B cell (primary cell): ENCODE data around the gene SLC35B2. TPM values are rescaled to one million over a fixed set of nuclear protein-coding genes. Genes with fewer than 3 reads are reported as not detected.
A peak's percentile ranks its signal among the peaks of the same experiment; 100 is the strongest.

Source experiments
- ATAC-seq: fragments of 200-7000 bp; cut with Tn5 transposase; one replicate; pipeline ENCODE4 v1.10.0; 2021; ENCODE audit warnings: low read depth, mild to moderate bottlenecking, moderate number of reproducible peaks, moderate library complexity
- CTCF ChIA-PET: fragments of 350-600 bp; sonication (Branson Sonifier 250); formaldehyde crosslinking; loops from one replicate; lab custom pipeline; 2021; ENCODE audit warnings: antibody characterized with exemption, inconsistent platforms; lab: Charles Lee
- POLR2A ChIA-PET: fragments of 350-600 bp; sonication (Branson Sonifier 250); formaldehyde crosslinking; loops from one replicate; lab custom pipeline; 2021; ENCODE audit warnings: antibody characterized with exemption; lab: Charles Lee
- DNase-seq: peaks from one replicate; pipeline ENCODE4 v3.0.0; 2013
- H2AFZ ChIP-seq: 2 replicates; pipeline ENCODE4 v1.6.1; 2012; ENCODE audit warnings: mild to moderate bottlenecking, low read depth, low read length; ENCODE audit not compliant: insufficient read depth, poor library complexity, severe bottlenecking
- H3K27ac ChIP-seq, 2 donors: 1 replicate in 1 of 2; 2 replicates in 1 of 2; pipeline ENCODE4 v1.5.1; 2012 to 2013; ENCODE audit warnings: low read length in 2 of 2, mild to moderate bottlenecking in 2 of 2, moderate library complexity in 1 of 2
- H3K27me3 ChIP-seq, 4 experiments: fragments of 200-600 bp in 1 of 4; sonication (generic) in 1 of 4; replicated peaks in 1 of 4; 1 replicate in 2 of 4; 2 replicates in 2 of 4; pipeline versions ENCODE4 v1.6.1 to v1.7.0; 2013 to 2016; ENCODE audit warnings: low read length in 3 of 4, mild to moderate bottlenecking in 2 of 4, mixed read lengths in 1 of 4, moderate library complexity in 1 of 4; ENCODE audit not compliant: insufficient read depth in 4 of 4, control insufficient read depth in 3 of 4; ENCODE audit errors: control extremely low read depth in 1 of 4
- H3K36me3 ChIP-seq, 2 experiments: replicated peaks in 1 of 2; 1 replicate in 1 of 2; 2 replicates in 1 of 2; pipeline versions ENCODE4 v1.6.1 to v1.7.1; 2013; ENCODE audit warnings: low read length in 1 of 2; ENCODE audit not compliant: insufficient read depth in 2 of 2, control insufficient read depth in 1 of 2; ENCODE audit errors: control extremely low read depth in 1 of 2, extremely low read depth in 1 of 2
- H3K4me1 ChIP-seq, 2 donors: fragments of 200-600 bp in 1 of 2; sonication (generic) in 1 of 2; 1 replicate in 1 of 2; 2 replicates in 1 of 2; pipeline versions ENCODE4 v1.5.1 to v1.6.1; 2013 to 2017; ENCODE audit warnings: low read length in 2 of 2; ENCODE audit not compliant: control insufficient read depth in 2 of 2, insufficient read depth in 2 of 2
- H3K4me2 ChIP-seq: replicated peaks from 2 replicates; pipeline ENCODE3; 2012; ENCODE audit warnings: mild to moderate bottlenecking, low read depth, low read length; ENCODE audit not compliant: poor library complexity, severe bottlenecking
- H3K4me3 ChIP-seq, 5 experiments: fragments of 200-600 bp in 1 of 5; sonication (generic) in 1 of 5; 1 replicate in 3 of 5; 2 replicates in 2 of 5; pipeline versions ENCODE4 v1.5.1 to v1.7.0; 2011 to 2016; ENCODE audit warnings: low read length in 4 of 5, mild to moderate bottlenecking in 4 of 5, low read depth in 2 of 5, control low read depth in 1 of 5, moderate library complexity in 1 of 5; ENCODE audit not compliant: insufficient read depth in 1 of 5; ENCODE audit errors: control extremely low read depth in 1 of 5, extremely low read depth in 1 of 5
- H3K79me2 ChIP-seq: fragments of 200-600 bp; sonication (generic); one replicate; pipeline ENCODE4 v1.6.0; 2016; ENCODE audit warnings: low read length; ENCODE audit not compliant: control insufficient read depth, insufficient read depth
- H3K9ac ChIP-seq: fragments of 200-600 bp; sonication (generic); 2 replicates; pipeline ENCODE4 v1.6.1; 2017; ENCODE audit warnings: mild to moderate bottlenecking, low read length, moderate library complexity
- H3K9me3 ChIP-seq, 3 donors: one replicate each; pipeline versions ENCODE4 v1.6.1 to v1.7.1; 2013; ENCODE audit warnings: low read length in 2 of 3; ENCODE audit not compliant: control insufficient read depth in 2 of 3, insufficient read depth in 1 of 3; ENCODE audit errors: control extremely low read depth in 1 of 3
- H4K20me1 ChIP-seq: 2 replicates; pipeline ENCODE4 v1.6.0; 2012; ENCODE audit warnings: mild to moderate bottlenecking, low read length; ENCODE audit not compliant: insufficient read depth, control insufficient read depth, poor library complexity, severe bottlenecking
- H3K27ac Mint-ChIP-seq: one replicate; pipeline ENCODE4 v1.8.0; 2021; ENCODE audit warnings: mixed read lengths
- H3K27me3 Mint-ChIP-seq: one replicate; pipeline ENCODE4 v1.8.0; 2021; ENCODE audit warnings: mixed read lengths
- H3K4me1 Mint-ChIP-seq: one replicate; pipeline ENCODE4 v1.8.0; 2021; ENCODE audit warnings: mixed read lengths
- H3K4me3 Mint-ChIP-seq: one replicate; pipeline ENCODE4 v1.8.0; 2021; ENCODE audit warnings: mixed read lengths
- H3K9me3 Mint-ChIP-seq: one replicate; pipeline ENCODE4 v1.8.0; 2022; ENCODE audit warnings: mixed read lengths; ENCODE audit not compliant: insufficient read depth
- EZH2 ChIP-seq: IDR thresholded peaks from 2 replicates; pipeline ENCODE4 v1.6.1; 2012; ENCODE audit warnings: borderline replicate concordance, low read depth, mild to moderate bottlenecking, moderate library complexity, low read length; ENCODE audit not compliant: insufficient read depth, poor library complexity, severe bottlenecking
- WGBS: methylation state at CpG from one replicate; pipeline ENCODE4 v1.1.5; 2013; ENCODE audit warnings: missing lambda C conversion rate; ENCODE audit not compliant: insufficient coverage; 5-methylcytosine and 5-hydroxymethylcytosine counted together
- intact Hi-C: fragments of 100-400 bp; cut with micrococcal nuclease; formaldehyde crosslinking; loops from one replicate; pipeline ENCODE4 v1.10.0; 2022
- polyA plus RNA-seq: library from polyadenylated mRNA; depleted of rRNA; stranded (reverse); fragments of >200 nt; gene quantifications from 2 replicates; pipeline ENCODE4 v1.2.3, GENCODE V29; 2012
- total RNA-seq, 2 donors: library from RNA; stranded (reverse); fragments of 120-200 nt in 1 of 2; gene quantifications; 1 replicate in 1 of 2; 2 replicates in 1 of 2; pipeline versions ENCODE4 v1.2.3 to v1.2.4, GENCODE V29; 2013 to 2022
- TF ChIP-seq, protein P1 (sequence below): fragments of 200-600 bp; IDR thresholded peaks from one replicate; pipeline ENCODE4 v1.8.0; 2022; ENCODE audit warnings: antibody characterized with exemption, mild to moderate bottlenecking

SLC35B2 gene
- total and polyA plus RNA-seq, 2 donors (not counting 1 experiment from before 2014, with no cell fraction given) = 30.0 to 35.2 TPM

DNA sequence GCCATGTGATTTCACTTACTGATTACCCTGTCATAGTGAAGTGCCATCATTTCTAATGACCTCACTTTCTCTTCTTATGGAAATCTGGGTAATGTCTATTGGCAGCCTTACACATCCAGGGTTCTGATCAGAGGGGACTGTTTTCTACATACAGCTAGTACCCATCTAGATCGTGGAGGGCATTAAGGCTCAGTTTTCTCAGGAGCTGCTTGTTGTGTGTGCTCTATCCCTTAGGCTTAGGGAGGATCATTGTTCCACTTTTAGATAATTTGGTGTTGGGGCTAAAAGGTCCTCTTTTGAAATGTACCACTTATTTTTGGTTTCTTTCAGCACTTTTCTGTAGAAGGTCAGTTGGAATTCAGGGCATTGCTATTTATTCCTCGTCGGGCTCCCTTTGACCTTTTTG, 6.6 kb downstream of the SLC35B2 start:
- no peak for ATAC-seq
- H4K20me1 ChIP-seq = peaks cover 79% of the 10 kb centered on the region
- ChIA-PET POLR2A (interaction anchor here (1.5 to 2.2 kb wide), 2 partner anchors 12 to 13 kb away, joined by 5 to 10 read pairs; no protein-coding TSS in a partner anchor), CTCF (interaction anchor here (1.1 to 2.0 kb wide), 3 partner anchors 17 to 62 kb away, joined by 3 to 11 read pairs (median 3); partner anchors contain the start of gene AARS2)
- H3K4me2 ChIP-seq = no peak overlapping the region
- no peak overlapping the region for H2AFZ ChIP-seq
- H3K27ac ChIP-seq = no peak overlapping the region
- intact Hi-C loops = no loop called here
- Mint-ChIP-seq H3K4me3 (no peak overlapping the region), H3K27me3 (no peaks in the 10 kb centered on the region), H3K27ac (peak overlapping the region; percentile 32), H3K9me3 (no peaks in the 10 kb centered on the region), H3K4me1 (peaks cover 70% of the 10 kb centered on the region)
- H3K4me3 ChIP-seq = no peak overlapping the region
- peaks cover 9 to 77% of the 10 kb centered on the region in 2 experiments for H3K36me3 ChIP-seq
- H3K27me3 ChIP-seq = no peaks in the 10 kb centered on the region
- no peak overlapping the region for H3K9ac ChIP-seq
- WGBS = no CpG with 5 or more reads among the region's 3 CpGs
- H3K4me1 ChIP-seq = peaks cover 11 to 47% of the 10 kb centered on the region in 2 donors
- no peaks in the 10 kb centered on the region for H3K9me3 ChIP-seq
- peaks cover 40% of the 10 kb centered on the region for H3K79me2 ChIP-seq
- DNase-seq = no peak
- TF ChIP-seq EZH2 = no peak
- TF ChIP-seq, protein P1, sequence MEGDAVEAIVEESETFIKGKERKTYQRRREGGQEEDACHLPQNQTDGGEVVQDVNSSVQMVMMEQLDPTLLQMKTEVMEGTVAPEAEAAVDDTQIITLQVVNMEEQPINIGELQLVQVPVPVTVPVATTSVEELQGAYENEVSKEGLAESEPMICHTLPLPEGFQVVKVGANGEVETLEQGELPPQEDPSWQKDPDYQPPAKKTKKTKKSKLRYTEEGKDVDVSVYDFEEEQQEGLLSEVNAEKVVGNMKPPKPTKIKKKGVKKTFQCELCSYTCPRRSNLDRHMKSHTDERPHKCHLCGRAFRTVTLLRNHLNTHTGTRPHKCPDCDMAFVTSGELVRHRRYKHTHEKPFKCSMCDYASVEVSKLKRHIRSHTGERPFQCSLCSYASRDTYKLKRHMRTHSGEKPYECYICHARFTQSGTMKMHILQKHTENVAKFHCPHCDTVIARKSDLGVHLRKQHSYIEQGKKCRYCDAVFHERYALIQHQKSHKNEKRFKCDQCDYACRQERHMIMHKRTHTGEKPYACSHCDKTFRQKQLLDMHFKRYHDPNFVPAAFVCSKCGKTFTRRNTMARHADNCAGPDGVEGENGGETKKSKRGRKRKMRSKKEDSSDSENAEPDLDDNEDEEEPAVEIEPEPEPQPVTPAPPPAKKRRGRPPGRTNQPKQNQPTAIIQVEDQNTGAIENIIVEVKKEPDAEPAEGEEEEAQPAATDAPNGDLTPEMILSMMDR = no peak

DNA sequence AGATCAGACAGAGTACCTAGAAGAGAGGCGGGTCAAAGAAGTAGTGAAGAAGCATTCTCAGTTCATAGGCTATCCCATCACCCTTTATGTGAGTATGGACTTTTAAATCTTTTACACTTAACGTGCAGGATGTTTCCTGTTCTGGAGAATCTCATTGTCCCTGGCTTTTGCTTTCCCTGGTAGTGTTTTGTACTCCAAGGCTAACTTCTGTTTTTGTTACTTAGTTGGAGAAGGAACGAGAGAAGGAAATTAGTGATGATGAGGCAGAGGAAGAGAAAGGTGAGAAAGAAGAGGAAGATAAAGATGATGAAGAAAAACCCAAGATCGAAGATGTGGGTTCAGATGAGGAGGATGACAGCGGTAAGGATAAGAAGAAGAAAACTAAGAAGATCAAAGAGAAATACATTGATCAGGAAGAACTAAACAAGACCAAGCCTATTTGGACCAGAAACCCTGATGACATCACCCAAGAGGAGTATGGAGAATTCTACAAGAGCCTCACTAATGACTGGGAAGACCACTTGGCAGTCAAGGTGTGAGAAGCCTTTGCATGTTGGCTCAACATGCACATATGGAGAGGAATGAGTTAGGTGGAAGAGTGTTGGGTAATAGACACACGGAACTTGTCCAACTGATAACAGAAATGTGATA, 7.1 kb downstream of the SLC35B2 start:
- CTCF ChIA-PET = interaction anchor here (1.4 kb wide), 1 partner anchor 29 kb away, joined by 3 read pairs; no protein-coding TSS in a partner anchor
- Mint-ChIP-seq H3K4me1 (peaks cover 70% of the 10 kb centered on the region), H3K9me3 (no peaks in the 10 kb centered on the region), H3K4me3 (peak overlapping the region; percentile 5), H3K27me3 (no peaks in the 10 kb centered on the region), H3K27ac (peak overlapping the region; percentile 54)
- H3K4me3 ChIP-seq = no peak overlapping the region
- ATAC-seq (no peak), DNase-seq (no peak)
- H2AFZ ChIP-seq = no peak overlapping the region
- no peaks in the 10 kb centered on the region for H3K27me3 ChIP-seq
- H3K27ac ChIP-seq = no peak overlapping the region
- H3K4me2 ChIP-seq = no peak overlapping the region
- peaks cover 9 to 72% of the 10 kb centered on the region in 2 experiments for H3K36me3 ChIP-seq
- H3K9ac ChIP-seq = no peak overlapping the region
- peaks cover 12 to 45% of the 10 kb centered on the region in 2 donors for H3K4me1 ChIP-seq
- TF ChIP-seq, protein P1 = no peak
- TF ChIP-seq EZH2 = no peak
- POLR2A ChIA-PET = interaction anchor here (1.5 kb wide), 1 partner anchor 14 kb away, joined by 5 read pairs; no protein-coding TSS in a partner anchor
- no peaks in the 10 kb centered on the region for H3K9me3 ChIP-seq
- intact Hi-C loops = no loop called here
- peaks cover 40% of the 10 kb centered on the region for H3K79me2 ChIP-seq
- 90% methylated on average over 2 of the region's 6 CpGs for WGBS
- H4K20me1 ChIP-seq = peaks cover 77% of the 10 kb centered on the region
